ENCODE data around the gene ANKRD6.

ANKRD6 gene

GRCh38 chr6:89495961-89496535 is 63.1 kb downstream of the ANKRD6 start:
- TF ChIP-seq CTCF (IDR thresholded peaks at IDR 0.05; ENCODE audit: low read depth, low read length), result no peak
- H3K4me3 ChIP-seq (ENCODE audit: low read depth, low read length), result no peak overlapping the region

GRCh38 chr6:89500611-89501010 is 67.7 kb downstream of the ANKRD6 start:
- TF ChIP-seq CTCF (IDR thresholded peaks at IDR 0.05; ENCODE audit: low read depth, low read length), result no peak
- no peak overlapping the region for H3K4me3 ChIP-seq (ENCODE audit: low read depth, low read length)

- no peak for TF ChIP-seq CTCF (IDR thresholded peaks at IDR 0.05; ENCODE audit: low read depth, low read length)
- no peak overlapping the region for H3K4me3 ChIP-seq (ENCODE audit: low read depth, low read length)
Observed at GRCh38 chr6:89501222-89501621, 68.3 kb downstream of the ANKRD6 start.

- TF ChIP-seq CTCF (IDR thresholded peaks at IDR 0.05; ENCODE audit: low read depth, low read length), result no peak
Observed at GRCh38 chr6:89501753-89502152, 68.8 kb downstream of the ANKRD6 start.

GRCh38 chr6:89503641-89504040 is 70.7 kb downstream of the ANKRD6 start:
- H3K4me3 ChIP-seq (ENCODE audit: low read depth, low read length), result no peak overlapping the region
- no peak for TF ChIP-seq CTCF (IDR thresholded peaks at IDR 0.05; ENCODE audit: low read depth, low read length)

More at GRCh38 chr6:89501753-89502152, 68.8 kb downstream of the ANKRD6 start:
- H3K4me3 ChIP-seq (ENCODE audit: low read depth, low read length), result no peak overlapping the region

- no peak for TF ChIP-seq CTCF (IDR thresholded peaks at IDR 0.05; ENCODE audit: low read depth, low read length)
Observed at GRCh38 chr6:89505847-89506246, 72.9 kb downstream of the ANKRD6 start.

GRCh38 chr6:89506716-89507617 is 74.0 kb downstream of the ANKRD6 start:
- H3K4me3 ChIP-seq (ENCODE audit: low read depth, low read length), result no peak overlapping the region
- no peak for TF ChIP-seq CTCF (IDR thresholded peaks at IDR 0.05; ENCODE audit: low read depth, low read length)

More at GRCh38 chr6:89505847-89506246, 72.9 kb downstream of the ANKRD6 start:
- H3K4me3 ChIP-seq (ENCODE audit: low read depth, low read length), result no peak overlapping the region

Measured in WI38 (cell line).